HTERT RPE-1 (cell line): ENCODE measurements around the gene AOAH.
"Not testable (repeated sequence)": the region's sequence is repeated elsewhere in the genome, so short reads cannot be mapped to it uniquely, and the experiment has no call there.

Experiments used
- in situ Hi-C: fragments of 300-500 bp; cut with MboI; formaldehyde crosslinking; loops from 4 replicates; pipeline ENCODE4 v1.14.3; 2020; ENCODE audit warnings: low sequenced_read_pairs

The AOAH gene

GRCh38 chr7:36475381-36475780 lies 248.9 kb downstream of the AOAH start:
- in situ Hi-C loops, result no loop called here

GRCh38 chr7:36475011-36475342 lies 249.3 kb downstream of the AOAH start:
- in situ Hi-C loops, result no loop called here

GRCh38 chr7:36474283-36475010 lies 249.8 kb downstream of the AOAH start:
- in situ Hi-C loops, result no loop called here

- in situ Hi-C loops, result no loop called here
Observed at GRCh38 chr7:36473454-36474282, 250.6 kb downstream of the AOAH start.

GRCh38 chr7:36472141-36472729 lies 252.1 kb downstream of the AOAH start:
- in situ Hi-C loops, result no loop called here

GRCh38 chr7:36469236-36469635 lies 255.1 kb downstream of the AOAH start:
- in situ Hi-C loops, result no loop called here

- in situ Hi-C loops, result no loop called here
Observed at GRCh38 chr7:36468370-36469101, 255.8 kb downstream of the AOAH start.

- in situ Hi-C loops, result not testable (repeated sequence)
Observed at GRCh38 chr7:36466001-36466400, 258.3 kb downstream of the AOAH start.

GRCh38 chr7:36464271-36464670 lies 260.0 kb downstream of the AOAH start:
- in situ Hi-C loops, result no loop called here
